SK-N-SH (cell line): Measurements from ENCODE around the gene VPS50.

ENCODE experiments used
- CTCF ChIP-seq: fragments of 200-600 bp; sonication (generic); IDR thresholded peaks from 2 replicates; pipeline ENCODE4 v1.6.1; 2017; ENCODE audit warnings: antibody characterized with exemption, mild to moderate bottlenecking, moderate library complexity
- GABPA ChIP-seq: IDR thresholded peaks from 2 replicates; pipeline ENCODE4 v1.4.0; 2012; ENCODE audit warnings: low read depth, mild to moderate bottlenecking
- GATA2 ChIP-seq: sonication (generic); formaldehyde crosslinking; IDR thresholded peaks from 2 replicates; pipeline ENCODE4 v1.5.0; 2020; ENCODE audit warnings: mild to moderate bottlenecking, missing genetic modification reagents
- MAX ChIP-seq: IDR thresholded peaks from 2 replicates; pipeline ENCODE4 v1.4.0; 2012; ENCODE audit warnings: low read depth
- POLR2AphosphoS5 ChIP-seq: IDR thresholded peaks from 2 replicates; pipeline ENCODE4 v1.6.1; 2012; ENCODE audit warnings: low read depth, low read length
- REST ChIP-seq: IDR thresholded peaks from 2 replicates; pipeline ENCODE4 v1.6.1; 2012; ENCODE audit warnings: mild to moderate bottlenecking, low read depth, low read length, moderate library complexity
- RFX5 ChIP-seq: IDR thresholded peaks from 2 replicates; pipeline ENCODE4 v1.6.1; 2012; ENCODE audit warnings: mild to moderate bottlenecking, improper control_type of control experiment, low read length
- RXRA ChIP-seq: IDR thresholded peaks from 2 replicates; pipeline ENCODE4 v1.4.0; 2012; ENCODE audit warnings: low read depth, mild to moderate bottlenecking, borderline replicate concordance
- TCF12 ChIP-seq: IDR thresholded peaks from 2 replicates; pipeline ENCODE4 v1.4.0; 2012
- TEAD4 ChIP-seq: IDR thresholded peaks from 2 replicates; pipeline ENCODE4 v1.4.0; 2012; ENCODE audit warnings: mild to moderate bottlenecking, borderline replicate concordance; ENCODE audit not compliant: insufficient read depth
- USF2 ChIP-seq: fragments of 150-350 bp; IDR thresholded peaks from 2 replicates; pipeline ENCODE4 v1.6.1; 2017; ENCODE audit warnings: antibody characterized with exemption, low read length, low read depth, borderline replicate concordance

- TF ChIP-seq USF2, result no peak
- TF ChIP-seq MAX, result no peak
- TF ChIP-seq CTCF, result no peak
- TF ChIP-seq RXRA, result no peak
- TF ChIP-seq GATA2, result no peak
- TF ChIP-seq POLR2AphosphoS5, result no peak
- TF ChIP-seq GABPA, result no peak
- no peak for TF ChIP-seq TCF12
- no peak for TF ChIP-seq REST
- no peak for TF ChIP-seq RFX5
- no peak for TF ChIP-seq TEAD4
Observed at GRCh38 chr7:93242106-93242505, 9.9 kb downstream of the VPS50 start.
